HCT116 (cell line): Measurements from ENCODE around the gene RAB3B. TPM values are rescaled to one million over a fixed set of nuclear protein-coding genes. Genes with fewer than 3 reads are reported as not detected.

ENCODE experiments used
- ATAC-seq: fragments of 200-7000 bp; cut with Tn5 transposase; 2 replicates; pipeline ENCODE4 v1.9.1; 2020; ENCODE audit warnings: mild to moderate bottlenecking, moderate library complexity
- BruUV-seq: library from RNA; stranded (reverse); fragments of 400-500 nt; replicated peaks from 2 replicates; lab custom pipeline; 2021; lab: Mats Ljungman, UMichigan
- CTCF ChIA-PET: fragments of 300-600 bp; sonication (Branson Sonifier 250); formaldehyde crosslinking; loops from one replicate; lab custom pipeline; 2021; ENCODE audit warnings: antibody characterized with exemption; lab: Charles Lee
- POLR2A ChIA-PET: fragments of 300-600, 350-600 bp; sonication (Branson Sonifier 250); formaldehyde crosslinking; loops from one replicate; lab custom pipeline; 2021; ENCODE audit warnings: antibody characterized with exemption; lab: Charles Lee
- RAD21 ChIA-PET, 2 experiments: fragments of 300-600 bp; sonication (Branson Sonifier 250); formaldehyde crosslinking; loops; one replicate each; lab custom pipeline; 2023; ENCODE audit warnings: low total read pairs in 2 of 2; ENCODE audit not compliant: uncharacterized antibody in 2 of 2, unreplicated experiment in 2 of 2, low non-redundant PET in 1 of 2; lab: Charles Lee
- DNase-seq: peaks from one replicate; pipeline ENCODE4 v3.0.0-alpha.2; 2010; ENCODE audit warnings: low read depth, low spot score
- H2AFZ ChIP-seq: fragments of 200-600 bp; shearing (Covaris generic), sonication (generic); 2 replicates; pipeline ENCODE4 v1.6.1; 2017; ENCODE audit warnings: low read depth, mixed run types, mixed read lengths, antibody characterized with exemption, low read length; ENCODE audit not compliant: poor library complexity, severe bottlenecking
- H3K27ac ChIP-seq: 2 replicates; pipeline ENCODE4 v1.5.1; 2012; ENCODE audit warnings: low read depth, low read length
- H3K27me3 ChIP-seq: fragments of 200-600 bp; sonication (generic); 2 replicates; pipeline ENCODE4 v1.6.1; 2016; ENCODE audit warnings: mixed run types, low read length, mixed read lengths; ENCODE audit not compliant: insufficient read depth
- H3K36me3 ChIP-seq, 2 experiments: fragments of 200-500 bp in 1 of 2; fragments of 200-600 bp in 1 of 2; sonication (Bioruptor generic) in 1 of 2; sonication (generic) in 1 of 2; 2 replicates each; pipeline versions ENCODE4 v1.5.1 to v1.6.1; 2014 to 2016; ENCODE audit warnings: low read length in 2 of 2, inconsistent platforms in 1 of 2, mixed read lengths in 1 of 2, mixed run types in 1 of 2; ENCODE audit not compliant: insufficient read depth in 2 of 2, control insufficient read depth in 1 of 2
- H3K4me1 ChIP-seq, 2 experiments: fragments of 200-600 bp in 1 of 2; sonication (generic) in 1 of 2; 2 replicates each; pipeline versions ENCODE4 v1.5.1 to v1.6.1; 2012 to 2017; ENCODE audit warnings: low read length in 2 of 2, inconsistent platforms in 1 of 2, mild to moderate bottlenecking in 1 of 2, mixed read lengths in 1 of 2, mixed run types in 1 of 2, moderate library complexity in 1 of 2; ENCODE audit not compliant: insufficient read depth in 2 of 2, control insufficient read depth in 1 of 2
- H3K4me2 ChIP-seq: fragments of 200-600 bp; sonication (generic); 2 replicates; pipeline ENCODE4 v1.6.1; 2017; ENCODE audit warnings: mixed run types, low read length, mixed read lengths
- H3K4me3 ChIP-seq, 2 experiments: fragments of 200-600 bp in 1 of 2; sonication (generic) in 1 of 2; replicated peaks in 1 of 2; 2 replicates each; pipeline ENCODE4 v1.5.1; 2011 to 2016; ENCODE audit warnings: low read length in 2 of 2, control low read depth in 1 of 2, low read depth in 1 of 2, mild to moderate bottlenecking in 1 of 2, mixed read lengths in 1 of 2, mixed run types in 1 of 2
- H3K79me2 ChIP-seq: fragments of 200-600 bp; sonication (generic); 2 replicates; pipeline ENCODE4 v1.6.1; 2017; ENCODE audit warnings: mild to moderate bottlenecking, mixed run types, low read length, moderate library complexity, mixed read lengths; ENCODE audit not compliant: insufficient read depth
- H3K9ac ChIP-seq: fragments of 200-600 bp; sonication (generic); 2 replicates; pipeline ENCODE4 v1.6.1; 2016; ENCODE audit warnings: low read length, mixed read lengths
- H3K9me2 ChIP-seq: fragments of 200-600 bp; sonication (generic), shearing (Covaris generic); 2 replicates; pipeline ENCODE4 v1.6.1; 2017; ENCODE audit warnings: mixed run types, mild to moderate bottlenecking, moderate library complexity; ENCODE audit not compliant: insufficient read depth
- H3K9me3 ChIP-seq, 2 experiments: fragments of 200-500 bp in 1 of 2; fragments of 200-600 bp in 1 of 2; sonication (Bioruptor generic) in 1 of 2; sonication (generic) in 1 of 2; 2 replicates each; pipeline ENCODE4 v1.6.1; 2014 to 2017; ENCODE audit warnings: low read length in 2 of 2, mixed read lengths in 2 of 2, inconsistent platforms in 1 of 2, low read depth in 1 of 2, mild to moderate bottlenecking in 1 of 2, mixed run types in 1 of 2, moderate library complexity in 1 of 2; ENCODE audit not compliant: control insufficient read depth in 1 of 2, insufficient read depth in 1 of 2
- H4K20me1 ChIP-seq: fragments of 200-600 bp; sonication (generic), shearing (Covaris generic); 2 replicates; pipeline ENCODE4 v1.6.1; 2017; ENCODE audit warnings: mixed run types, mild to moderate bottlenecking, moderate library complexity; ENCODE audit not compliant: insufficient read depth
- CEBPB ChIP-seq: IDR thresholded peaks from 2 replicates; pipeline ENCODE4 v1.6.1; 2012; ENCODE audit warnings: low read depth
- EGR1 ChIP-seq: IDR thresholded peaks from 2 replicates; pipeline ENCODE4 v1.6.1; 2012; ENCODE audit warnings: low read depth
- ELF1 ChIP-seq: IDR thresholded peaks from 2 replicates; pipeline ENCODE4 v1.6.1; 2012; ENCODE audit warnings: low read depth, borderline replicate concordance
- FOSL1 ChIP-seq: IDR thresholded peaks from 2 replicates; pipeline ENCODE4 v1.6.1; 2012; ENCODE audit warnings: low read depth
- JUND ChIP-seq: IDR thresholded peaks from 2 replicates; pipeline ENCODE4 v1.6.1; 2012
- POLR2AphosphoS5 ChIP-seq: IDR thresholded peaks from 2 replicates; pipeline ENCODE4 v1.6.1; 2011; ENCODE audit warnings: mild to moderate bottlenecking, low read depth, low read length, moderate library complexity
- RAD21 ChIP-seq: IDR thresholded peaks from 2 replicates; pipeline ENCODE4 v1.6.1; 2012; ENCODE audit warnings: low read depth, mild to moderate bottlenecking
- SIN3A ChIP-seq: IDR thresholded peaks from 2 replicates; pipeline ENCODE4 v1.6.1; 2012; ENCODE audit warnings: low read depth
- SRF ChIP-seq: IDR thresholded peaks from 2 replicates; pipeline ENCODE4 v1.6.1; 2012; ENCODE audit warnings: low read depth
- TCF7L2 ChIP-seq: IDR thresholded peaks from 2 replicates; pipeline ENCODE4 v1.7.0; 2011; ENCODE audit warnings: borderline replicate concordance, inconsistent platforms; ENCODE audit not compliant: insufficient read depth, insufficient read length; ENCODE audit errors: extremely low read depth
- YY1 ChIP-seq: IDR thresholded peaks from 2 replicates; pipeline ENCODE4 v1.6.1; 2011; ENCODE audit warnings: low read length, low read depth, moderate library complexity, mild to moderate bottlenecking; ENCODE audit not compliant: insufficient replicate concordance; ENCODE audit errors: extremely low read depth
- ZFX ChIP-seq: fragments of 450-650 bp; IDR thresholded peaks from 2 replicates; pipeline ENCODE4 v1.6.1; 2017
- ZNF274 ChIP-seq: fragments of 200-500 bp; sonication (Bioruptor generic); IDR thresholded peaks from 2 replicates; pipeline ENCODE4 v1.6.1; 2014; ENCODE audit warnings: mild to moderate bottlenecking, low read depth, low read length, inconsistent platforms
- intact Hi-C: fragments of 100-400 bp; cut with micrococcal nuclease; formaldehyde crosslinking; loops from 2 replicates; pipeline ENCODE4 v1.10.0; 2022
- total RNA-seq: library from RNA; stranded (reverse); gene quantifications from one replicate; pipeline ENCODE4 v1.2.1, GENCODE V29; 2021; ENCODE audit not compliant: unreplicated experiment
- TF ChIP-seq, protein P1 (sequence below): IDR thresholded peaks from 2 replicates; pipeline ENCODE4 v1.6.1; 2012
- TF ChIP-seq, protein P2 (sequence below): IDR thresholded peaks from 2 replicates; pipeline ENCODE4 v1.6.1; 2012; ENCODE audit warnings: low read depth
- TF ChIP-seq, protein P3 (sequence below): IDR thresholded peaks from 2 replicates; pipeline ENCODE4 v1.6.1; 2011; ENCODE audit warnings: mild to moderate bottlenecking, low read length, moderate library complexity; ENCODE audit not compliant: insufficient replicate concordance; ENCODE audit errors: extremely low read depth

RAB3B gene
- total RNA-seq, 1 experiment from 2014 or later = 15.1 TPM

DNA sequence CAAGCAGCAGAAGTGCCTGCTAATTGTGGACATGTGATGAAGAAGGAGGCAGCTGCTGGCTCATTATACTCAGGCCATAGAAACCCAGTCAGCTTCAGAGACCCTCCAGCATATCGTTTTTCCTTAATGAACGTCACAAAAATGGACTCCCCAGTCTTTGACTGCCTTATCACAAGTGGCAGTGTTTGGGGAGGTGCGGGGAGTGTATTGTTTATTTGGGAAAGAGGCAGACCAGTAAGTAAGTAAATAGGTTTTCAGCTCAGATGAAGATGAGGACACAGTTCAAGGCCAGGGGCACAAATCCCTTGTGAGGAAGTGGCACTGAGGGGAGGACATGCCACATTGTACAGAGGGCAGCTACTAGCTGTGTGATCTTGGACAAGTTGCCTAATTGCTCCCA, 68.5 kb downstream of the RAB3B start:
- H3K4me3 ChIP-seq = no peak overlapping the region
- 0 out of 4 replicates have a peak, but pooled peaks cover 0 to 3% of the 10 kb centered on the region in 2 experiments for H3K36me3 ChIP-seq
- no peaks in the 10 kb centered on the region for H3K79me2 ChIP-seq
- H3K27me3 ChIP-seq = no peaks in the 10 kb centered on the region
- TF ChIP-seq CEBPB (no peak), ELF1 (no peak)
- ChIA-PET POLR2A (no interaction called here), CTCF (interaction anchor here (0.8 kb wide), 1 partner anchor 34 kb away, joined by 3 read pairs; no protein-coding TSS in a partner anchor), RAD21 (no interaction called here)
- ATAC-seq = no peak
- H3K9me3 ChIP-seq = no peaks in the 10 kb centered on the region
- intact Hi-C loops = no loop called here
- H2AFZ ChIP-seq = no peak overlapping the region
- H3K9ac ChIP-seq = no peak overlapping the region
- peaks cover 0 to 10% of the 10 kb centered on the region in 2 experiments; a peak in 1 of 4 replicates for H3K4me1 ChIP-seq
- no peak overlapping the region for H3K4me2 ChIP-seq
- no peak overlapping the region for H3K27ac ChIP-seq
- no TSS peak for BruUV-seq
- no peak for DNase-seq
- H3K9me2 ChIP-seq = no peaks in the 10 kb centered on the region
- no peaks in the 10 kb centered on the region for H4K20me1 ChIP-seq

DNA sequence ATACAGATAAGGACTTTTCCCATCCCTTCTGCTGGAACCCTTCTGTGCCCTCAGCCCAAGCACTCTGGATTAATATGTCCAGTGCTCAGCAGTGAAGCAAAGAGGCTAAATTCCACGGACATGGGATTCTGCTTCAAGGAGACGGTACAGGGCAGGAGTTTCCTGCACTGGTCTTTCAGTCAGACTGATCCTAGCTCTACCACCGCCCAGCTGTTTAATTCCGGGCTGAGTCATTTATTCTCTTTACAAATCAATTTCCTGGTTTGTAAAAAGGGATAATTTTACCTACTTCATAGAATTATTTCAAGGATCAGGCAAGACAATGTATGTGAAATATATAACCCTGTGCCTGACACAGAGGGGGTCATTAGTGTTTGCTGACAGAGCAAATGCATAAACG, 70.4 kb downstream of the RAB3B start:
- ATAC-seq = no peak
- Histone ChIP-seq H3K27me3 (no peaks in the 10 kb centered on the region), H3K9me3 (no peaks in the 10 kb centered on the region), H3K27ac (no peak overlapping the region), H3K36me3 (0 out of 4 replicates have a peak, but pooled peaks cover 0 to 3% of the 10 kb centered on the region in 2 experiments), H3K9ac (no peak overlapping the region), H3K4me2 (no peak overlapping the region), H3K79me2 (no peaks in the 10 kb centered on the region), H4K20me1 (no peaks in the 10 kb centered on the region), H2AFZ (no peak overlapping the region), H3K4me3 (no peak overlapping the region), H3K9me2 (no peaks in the 10 kb centered on the region), H3K4me1 (peaks cover 0 to 10% of the 10 kb centered on the region in 2 experiments; a peak in 1 of 4 replicates)
- BruUV-seq = no TSS peak
- POLR2A ChIA-PET = no interaction called here
- CTCF ChIA-PET = no interaction called here
- DNase-seq = no peak
- RAD21 ChIA-PET = no interaction called here
- intact Hi-C loops = no loop called here
- no peak for TF ChIP-seq POLR2AphosphoS5
- TF ChIP-seq CEBPB = no peak
- no peak for TF ChIP-seq ELF1
- TF ChIP-seq, protein P1, sequence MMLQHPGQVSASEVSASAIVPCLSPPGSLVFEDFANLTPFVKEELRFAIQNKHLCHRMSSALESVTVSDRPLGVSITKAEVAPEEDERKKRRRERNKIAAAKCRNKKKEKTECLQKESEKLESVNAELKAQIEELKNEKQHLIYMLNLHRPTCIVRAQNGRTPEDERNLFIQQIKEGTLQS = no peak
- TF ChIP-seq ZFX = no peak
- no peak for TF ChIP-seq YY1
- no peak for TF ChIP-seq FOSL1
- no peak for TF ChIP-seq SIN3A
- TF ChIP-seq EGR1 = no peak
- TF ChIP-seq, protein P2, sequence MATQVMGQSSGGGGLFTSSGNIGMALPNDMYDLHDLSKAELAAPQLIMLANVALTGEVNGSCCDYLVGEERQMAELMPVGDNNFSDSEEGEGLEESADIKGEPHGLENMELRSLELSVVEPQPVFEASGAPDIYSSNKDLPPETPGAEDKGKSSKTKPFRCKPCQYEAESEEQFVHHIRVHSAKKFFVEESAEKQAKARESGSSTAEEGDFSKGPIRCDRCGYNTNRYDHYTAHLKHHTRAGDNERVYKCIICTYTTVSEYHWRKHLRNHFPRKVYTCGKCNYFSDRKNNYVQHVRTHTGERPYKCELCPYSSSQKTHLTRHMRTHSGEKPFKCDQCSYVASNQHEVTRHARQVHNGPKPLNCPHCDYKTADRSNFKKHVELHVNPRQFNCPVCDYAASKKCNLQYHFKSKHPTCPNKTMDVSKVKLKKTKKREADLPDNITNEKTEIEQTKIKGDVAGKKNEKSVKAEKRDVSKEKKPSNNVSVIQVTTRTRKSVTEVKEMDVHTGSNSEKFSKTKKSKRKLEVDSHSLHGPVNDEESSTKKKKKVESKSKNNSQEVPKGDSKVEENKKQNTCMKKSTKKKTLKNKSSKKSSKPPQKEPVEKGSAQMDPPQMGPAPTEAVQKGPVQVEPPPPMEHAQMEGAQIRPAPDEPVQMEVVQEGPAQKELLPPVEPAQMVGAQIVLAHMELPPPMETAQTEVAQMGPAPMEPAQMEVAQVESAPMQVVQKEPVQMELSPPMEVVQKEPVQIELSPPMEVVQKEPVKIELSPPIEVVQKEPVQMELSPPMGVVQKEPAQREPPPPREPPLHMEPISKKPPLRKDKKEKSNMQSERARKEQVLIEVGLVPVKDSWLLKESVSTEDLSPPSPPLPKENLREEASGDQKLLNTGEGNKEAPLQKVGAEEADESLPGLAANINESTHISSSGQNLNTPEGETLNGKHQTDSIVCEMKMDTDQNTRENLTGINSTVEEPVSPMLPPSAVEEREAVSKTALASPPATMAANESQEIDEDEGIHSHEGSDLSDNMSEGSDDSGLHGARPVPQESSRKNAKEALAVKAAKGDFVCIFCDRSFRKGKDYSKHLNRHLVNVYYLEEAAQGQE = no peak
- TF ChIP-seq, protein P3, sequence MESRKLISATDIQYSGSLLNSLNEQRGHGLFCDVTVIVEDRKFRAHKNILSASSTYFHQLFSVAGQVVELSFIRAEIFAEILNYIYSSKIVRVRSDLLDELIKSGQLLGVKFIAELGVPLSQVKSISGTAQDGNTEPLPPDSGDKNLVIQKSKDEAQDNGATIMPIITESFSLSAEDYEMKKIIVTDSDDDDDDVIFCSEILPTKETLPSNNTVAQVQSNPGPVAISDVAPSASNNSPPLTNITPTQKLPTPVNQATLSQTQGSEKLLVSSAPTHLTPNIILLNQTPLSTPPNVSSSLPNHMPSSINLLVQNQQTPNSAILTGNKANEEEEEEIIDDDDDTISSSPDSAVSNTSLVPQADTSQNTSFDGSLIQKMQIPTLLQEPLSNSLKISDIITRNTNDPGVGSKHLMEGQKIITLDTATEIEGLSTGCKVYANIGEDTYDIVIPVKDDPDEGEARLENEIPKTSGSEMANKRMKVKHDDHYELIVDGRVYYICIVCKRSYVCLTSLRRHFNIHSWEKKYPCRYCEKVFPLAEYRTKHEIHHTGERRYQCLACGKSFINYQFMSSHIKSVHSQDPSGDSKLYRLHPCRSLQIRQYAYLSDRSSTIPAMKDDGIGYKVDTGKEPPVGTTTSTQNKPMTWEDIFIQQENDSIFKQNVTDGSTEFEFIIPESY = no peak
- no peak for TF ChIP-seq RAD21
- TF ChIP-seq JUND = no peak
- TF ChIP-seq TCF7L2 = no peak
- TF ChIP-seq SRF = no peak
- TF ChIP-seq ZNF274 = no peak
